ENCODE results near the gene ASCC1.
A peak's percentile ranks its signal among the peaks of the same experiment; 100 is the strongest.

Gene ASCC1

DNA sequence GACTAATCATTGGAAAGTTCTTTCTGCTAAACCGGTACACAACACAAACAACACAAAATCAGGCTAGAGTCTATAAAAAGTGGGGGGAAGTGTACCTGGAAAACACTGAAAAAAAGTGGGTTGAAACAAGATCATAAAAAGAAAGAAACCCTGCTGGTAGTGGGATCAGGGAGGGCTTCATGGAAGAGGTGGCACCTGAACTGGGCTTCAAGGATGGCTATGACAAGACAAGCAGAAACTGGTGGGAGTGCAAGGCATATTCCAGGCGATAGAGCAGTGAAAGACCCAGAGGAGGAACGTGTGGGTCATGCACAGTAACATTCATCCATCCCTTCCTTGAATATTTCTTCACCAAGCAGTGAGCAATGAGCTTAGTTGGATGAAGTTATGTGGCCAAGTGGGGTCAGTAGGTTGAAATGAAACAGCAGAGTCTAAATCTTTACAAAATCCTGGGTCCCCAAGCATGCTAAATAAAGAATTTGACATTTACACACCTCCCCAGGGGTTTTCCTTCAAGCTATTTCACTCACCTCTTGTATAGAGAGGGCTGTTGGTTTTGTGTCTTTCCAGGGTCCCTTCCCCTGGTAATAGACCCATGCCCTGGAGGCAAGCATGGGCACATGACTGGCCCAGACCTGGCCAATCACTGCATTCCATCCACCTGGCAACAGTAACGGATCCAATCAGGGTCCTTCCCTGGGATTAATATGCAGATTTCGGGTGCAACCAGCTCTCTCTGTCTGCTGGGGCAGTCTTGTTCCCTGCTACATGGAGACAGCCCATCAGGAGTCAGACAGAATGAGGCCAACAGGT, 165.9 kb downstream of the ASCC1 start:
- DNase-seq = no peak

DNA sequence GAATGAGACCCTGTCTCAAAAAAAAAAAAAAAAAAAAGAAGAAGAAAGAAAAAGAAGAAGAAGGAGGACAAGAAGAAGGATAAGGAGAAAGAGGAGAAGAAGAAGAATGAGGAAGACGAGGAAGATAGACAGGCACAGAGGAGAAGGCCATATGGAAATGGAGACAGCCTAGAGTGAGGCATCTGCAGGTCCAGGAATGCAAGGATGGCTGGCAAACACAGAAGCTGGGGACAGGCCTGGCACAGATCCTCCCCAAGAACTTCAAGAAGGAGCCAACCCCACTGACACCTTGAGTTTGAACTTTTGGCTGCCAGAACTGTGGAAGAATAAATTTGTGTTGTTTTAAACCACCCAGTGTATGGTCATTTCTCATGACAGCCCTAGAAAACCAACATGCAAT, 166.6 kb downstream of the ASCC1 start:
- no peak for DNase-seq

DNA sequence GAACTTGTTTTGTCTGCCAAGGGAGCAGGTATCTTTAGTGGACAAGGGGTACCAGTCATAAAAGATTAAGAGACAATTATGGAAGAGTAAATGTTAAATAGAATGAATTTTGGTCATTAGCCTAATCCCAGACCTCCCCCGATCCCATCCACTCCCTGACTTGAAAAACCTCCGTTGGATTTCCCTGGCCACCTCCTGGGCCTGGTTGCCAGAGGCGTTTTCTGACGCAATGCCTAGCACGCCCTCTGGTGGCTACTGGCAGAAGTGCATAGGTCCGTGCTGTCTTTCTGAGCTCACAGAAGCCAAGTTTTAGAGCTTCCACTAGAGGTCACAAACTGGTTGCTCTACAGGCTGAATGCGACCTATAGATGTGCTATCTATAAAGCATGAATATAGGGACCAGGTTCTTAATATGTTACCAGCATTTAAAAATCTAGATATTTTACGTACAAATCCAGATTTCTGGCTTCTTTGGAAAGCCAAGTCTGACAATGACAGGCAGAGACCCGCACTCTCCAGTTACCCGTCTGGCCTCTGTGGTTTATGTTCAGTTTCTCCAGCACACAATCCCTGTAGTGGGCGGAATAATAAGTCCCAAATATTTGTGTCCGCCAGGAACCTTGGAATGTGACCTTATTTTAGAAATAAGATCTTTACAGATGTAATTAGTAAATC, 167.5 kb downstream of the ASCC1 start:
- peak in 55 of 56 donors; percentile 38 to 98 (median 86) for DNase-seq

All from nucleus accumbens (tissue), 56 donors.